Thoracic aorta (tissue), 2 donors: Measurements from ENCODE around the gene TACC2. TPM values are rescaled to one million over a fixed set of nuclear protein-coding genes. Genes with fewer than 3 reads are reported as not detected.

Experiments
- ATAC-seq: fragments of 150-250 bp; one replicate; pipeline ENCODE4 v1.8.0; 2017; ENCODE audit warnings: low read depth; ENCODE audit not compliant: insufficient number of reproducible peaks, low FRiP score
- DNase-seq: peaks from one replicate; pipeline ENCODE4 v3.0.0-alpha.2; 2020; ENCODE audit warnings: low spot score
- H3K27ac ChIP-seq, 2 donors: fragments of 200-600 bp; sonication (generic); 1 replicate in 1 of 2; 2 replicates in 1 of 2; pipeline ENCODE4 v1.5.1; 2016; ENCODE audit warnings: mild to moderate bottlenecking in 2 of 2, moderate library complexity in 2 of 2
- H3K27me3 ChIP-seq: fragments of 200-600 bp; sonication (generic); replicated peaks from 2 replicates; pipeline ENCODE4 v1.6.0; 2016; ENCODE audit warnings: mild to moderate bottlenecking; ENCODE audit not compliant: insufficient read depth
- H3K36me3 ChIP-seq: fragments of 200-600 bp; sonication (generic); one replicate; pipeline ENCODE4 v1.5.1; 2016
- H3K4me1 ChIP-seq, 2 donors: fragments of 200-600 bp; sonication (generic); 1 replicate in 1 of 2; 2 replicates in 1 of 2; pipeline versions ENCODE4 v1.5.1 to v1.6.0; 2016; ENCODE audit warnings: low read depth in 2 of 2, mild to moderate bottlenecking in 1 of 2; ENCODE audit not compliant: control insufficient read depth in 1 of 2
- H3K4me3 ChIP-seq: fragments of 200-600 bp; sonication (generic); 2 replicates; pipeline ENCODE4 v1.5.1; 2016; ENCODE audit warnings: mild to moderate bottlenecking
- H3K9me3 ChIP-seq: fragments of 200-600 bp; sonication (generic); 2 replicates; pipeline ENCODE4 v1.5.1; 2016
- CTCF ChIP-seq: fragments of 200-600 bp; sonication (generic); IDR thresholded peaks from one replicate; pipeline ENCODE4 v1.5.1; 2019; ENCODE audit warnings: antibody characterized with exemption
- total RNA-seq, 2 donors: library from RNA; depleted of rRNA; stranded (reverse); fragments of >200 nt; gene quantifications; one replicate each; pipeline versions ENCODE4 v1.1.0 to v1.2.3, GENCODE V29; 2016

The TACC2 gene
- total RNA-seq, 2 donors from 2014 or later, result 52.1 to 71.0 TPM

DNA sequence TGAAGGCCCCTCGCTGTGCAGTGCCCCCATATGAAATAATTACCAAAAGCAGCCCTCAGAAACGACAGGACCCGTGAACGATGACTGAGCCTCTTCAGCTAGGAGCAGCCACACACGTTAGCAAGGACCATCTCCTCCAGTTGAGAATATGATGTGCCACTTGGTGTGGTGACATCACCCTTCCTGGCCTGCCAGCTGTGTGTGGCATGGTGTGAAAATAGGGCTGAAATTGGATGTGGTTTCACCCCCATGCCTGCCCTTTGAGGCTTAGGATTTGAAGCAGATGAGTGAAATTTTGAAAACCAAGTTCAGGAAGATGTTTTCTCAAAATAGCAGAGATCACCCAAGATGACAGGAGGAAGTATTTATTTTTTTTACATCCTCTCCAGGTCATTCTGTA lies 233.0 kb downstream of the TACC2 start:
- Histone ChIP-seq H3K27ac (no peak overlapping the region), H3K36me3 (peaks cover 60% of the 10 kb centered on the region), H3K4me1 (no peaks in the 10 kb centered on the region), H3K9me3 (no peaks in the 10 kb centered on the region), H3K4me3 (no peak overlapping the region), H3K27me3 (no peaks in the 10 kb centered on the region)
- ATAC-seq (no peak), DNase-seq (no peak)
- TF ChIP-seq CTCF, result no peak

DNA sequence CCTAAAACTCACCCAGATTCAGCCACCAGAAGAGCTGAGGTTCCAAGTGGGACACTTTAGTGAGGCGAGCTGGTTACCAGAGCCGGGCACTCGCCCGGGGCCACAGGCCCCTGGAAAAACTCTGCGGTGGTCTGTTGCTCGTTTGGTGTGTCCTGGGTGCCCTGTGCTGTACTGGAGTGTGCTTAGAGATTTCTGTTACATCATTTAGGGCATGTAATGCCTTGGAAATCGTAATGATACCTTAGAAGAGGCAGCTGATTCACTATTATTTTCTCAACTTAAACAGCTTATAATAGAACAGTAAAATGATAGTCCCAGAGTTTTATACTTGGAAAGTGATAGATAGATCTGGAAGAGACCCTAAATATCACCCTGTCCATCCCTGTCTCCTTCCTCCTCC lies 233.7 kb downstream of the TACC2 start:
- H3K9me3 ChIP-seq, result no peaks in the 10 kb centered on the region
- TF ChIP-seq CTCF, result no peak
- H3K27me3 ChIP-seq, result no peaks in the 10 kb centered on the region
- H3K4me1 ChIP-seq, result no peaks in the 10 kb centered on the region
- no peak for DNase-seq
- H3K36me3 ChIP-seq, result peaks cover 56% of the 10 kb centered on the region
- ATAC-seq, result no peak
- H3K4me3 ChIP-seq, result no peak overlapping the region
- no peak overlapping the region for H3K27ac ChIP-seq

- Histone ChIP-seq H3K4me1 (no peaks in the 10 kb centered on the region), H3K36me3 (peaks cover 60% of the 10 kb centered on the region), H3K4me3 (no peak overlapping the region), H3K27ac (no peak overlapping the region), H3K27me3 (no peaks in the 10 kb centered on the region), H3K9me3 (no peaks in the 10 kb centered on the region)
- DNase-seq (no peak), ATAC-seq (no peak)
- no peak for TF ChIP-seq CTCF
Measured at GRCh38 chr10:122224159-122224558, 235.2 kb downstream of the TACC2 start.

DNA sequence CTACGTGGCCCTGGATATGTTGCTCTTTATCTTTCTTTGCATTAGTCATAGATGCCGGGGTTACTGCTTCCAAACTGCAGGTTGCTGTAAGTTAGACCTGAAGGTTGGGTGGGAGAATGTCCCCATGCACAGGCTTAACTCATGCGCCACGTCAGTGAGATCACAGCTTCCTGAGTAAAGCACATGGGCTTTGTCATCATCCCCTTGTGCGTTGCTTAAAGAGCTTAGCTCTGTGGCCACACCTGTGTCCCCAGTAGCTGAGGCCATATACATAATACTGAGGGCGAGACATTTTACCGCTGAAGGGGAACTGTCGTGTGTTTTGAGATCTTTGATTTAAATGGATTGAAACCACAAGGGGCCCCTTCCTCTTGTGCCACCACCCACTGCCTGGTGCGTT lies 236.4 kb downstream of the TACC2 start:
- Histone ChIP-seq H3K4me1 (no peaks in the 10 kb centered on the region), H3K27ac (no peak overlapping the region), H3K36me3 (peaks cover 61% of the 10 kb centered on the region), H3K27me3 (no peaks in the 10 kb centered on the region), H3K9me3 (no peaks in the 10 kb centered on the region), H3K4me3 (no peak overlapping the region)
- DNase-seq (no peak), ATAC-seq (no peak)
- TF ChIP-seq CTCF, result no peak

GRCh38 chr10:122227754-122228153 lies 238.8 kb downstream of the TACC2 start:
- ATAC-seq, result no peak
- peaks cover 49% of the 10 kb centered on the region for H3K36me3 ChIP-seq
- H3K4me1 ChIP-seq, result no peaks in the 10 kb centered on the region
- no peak for DNase-seq
- no peak for TF ChIP-seq CTCF
- no peaks in the 10 kb centered on the region for H3K27me3 ChIP-seq
- H3K4me3 ChIP-seq, result no peak overlapping the region
- H3K9me3 ChIP-seq, result no peaks in the 10 kb centered on the region
- no peak overlapping the region for H3K27ac ChIP-seq
